Activated B cell treated with CpG ODN at 0.5 μM for 24 hours (primary cell): Measurements from ENCODE around the gene TTLL3. TPM values are rescaled to one million over a fixed set of nuclear protein-coding genes. Genes with fewer than 3 reads are reported as not detected.
"Not testable (repeated sequence)": the region's sequence is repeated elsewhere in the genome, so short reads cannot be mapped to it uniquely, and the experiment has no call there.

Source experiments
- ATAC-seq: fragments of 200-7000 bp; cut with Tn5 transposase; one replicate; pipeline ENCODE4 v1.10.0; 2021; ENCODE audit warnings: low read depth, mild to moderate bottlenecking, moderate library complexity
- CTCF ChIA-PET: fragments of 350-600 bp; sonication (Branson Sonifier 250); formaldehyde crosslinking; loops from one replicate; lab custom pipeline; 2021; ENCODE audit warnings: antibody characterized with exemption; lab: Charles Lee
- POLR2A ChIA-PET: fragments of 350-600 bp; sonication (Branson Sonifier 250); formaldehyde crosslinking; loops from one replicate; lab custom pipeline; 2021; ENCODE audit warnings: antibody characterized with exemption; lab: Charles Lee
- DNase-seq: peaks from one replicate; pipeline ENCODE4 v3.0.0; 2022
- H3K27ac Mint-ChIP-seq: one replicate; pipeline ENCODE4 v1.8.0; 2020; ENCODE audit warnings: mixed read lengths
- H3K27me3 Mint-ChIP-seq: one replicate; pipeline ENCODE4 v1.8.0; 2021; ENCODE audit warnings: mixed read lengths
- H3K36me3 Mint-ChIP-seq: one replicate; pipeline ENCODE4 v1.8.0; 2021; ENCODE audit warnings: low read depth, mixed read lengths
- H3K4me1 Mint-ChIP-seq: one replicate; pipeline ENCODE4 v1.8.0; 2021; ENCODE audit warnings: mixed read lengths
- H3K4me3 Mint-ChIP-seq: one replicate; pipeline ENCODE4 v1.8.0; 2020; ENCODE audit warnings: mild to moderate bottlenecking, mixed read lengths
- H3K9me3 Mint-ChIP-seq: one replicate; pipeline ENCODE4 v1.8.0; 2020; ENCODE audit warnings: mixed read lengths
- CTCF ChIP-seq: fragments of 200-600 bp; IDR thresholded peaks from one replicate; pipeline ENCODE4 v1.8.0; 2022; ENCODE audit warnings: antibody characterized with exemption, mild to moderate bottlenecking
- intact Hi-C: fragments of 100-400 bp; cut with micrococcal nuclease; formaldehyde crosslinking; loops from one replicate; pipeline ENCODE4 v1.15.1; 2024
- total RNA-seq: library from RNA; stranded (reverse); gene quantifications from 2 replicates; pipeline ENCODE4 v1.2.3, GENCODE V29; 2022

TTLL3 gene
- total RNA-seq, 1 donor from 2014 or later = 61.9 TPM

GRCh38 chr3:9846231-9846630 is 36.2 kb downstream of the TTLL3 start:
- Mint-ChIP-seq H3K27ac (no peak overlapping the region), H3K4me1 (peaks cover 20% of the 10 kb centered on the region), H3K36me3 (peaks cover 17% of the 10 kb centered on the region), H3K9me3 (no peaks in the 10 kb centered on the region), H3K27me3 (no peaks in the 10 kb centered on the region), H3K4me3 (no peak overlapping the region)
- intact Hi-C loops = no loop called here
- TF ChIP-seq CTCF = no peak
- CTCF ChIA-PET = interaction anchor here (0.6 kb wide), 1 partner anchor 231 kb away, joined by 3 read pairs; no protein-coding TSS in a partner anchor
- POLR2A ChIA-PET = interaction anchor here (0.7 kb wide), 1 partner anchor 1137 kb away, joined by 4 read pairs; no protein-coding TSS in a partner anchor
- ATAC-seq (no peak), DNase-seq (no peak)

- no peak for DNase-seq
- ChIA-PET POLR2A (no interaction called here), CTCF (interaction anchor here (0.6 kb wide), 1 partner anchor 230 kb away, joined by 3 read pairs; no protein-coding TSS in a partner anchor)
- intact Hi-C loops = no loop called here
- Mint-ChIP-seq H3K36me3 (peaks cover 10% of the 10 kb centered on the region), H3K4me3 (no peak overlapping the region), H3K27ac (no peak overlapping the region), H3K27me3 (peaks cover 4% of the 10 kb centered on the region), H3K9me3 (no peaks in the 10 kb centered on the region), H3K4me1 (peaks cover 16% of the 10 kb centered on the region)
- ATAC-seq = no peak
- TF ChIP-seq CTCF = no peak
Measured at GRCh38 chr3:9846931-9847488, 36.9 kb downstream of the TTLL3 start.

GRCh38 chr3:9847870-9848269 is 37.8 kb downstream of the TTLL3 start:
- intact Hi-C loops = loop anchor here (2.0 kb wide), 1 partner anchor 891 kb away; no protein-coding TSS in a partner anchor
- not testable (repeated sequence) for H3K36me3 Mint-ChIP-seq

GRCh38 chr3:9848860-9849259 is 38.8 kb downstream of the TTLL3 start:
- CTCF ChIA-PET = interaction anchor here (0.6 to 1.4 kb wide), 3 partner anchors 33 to 82 kb away, joined by 3 to 4 read pairs (median 3); no protein-coding TSS in a partner anchor
- H3K9me3 Mint-ChIP-seq, H3K4me1 Mint-ChIP-seq, DNase-seq, POLR2A ChIA-PET, ATAC-seq, H3K4me3 Mint-ChIP-seq, H3K27ac Mint-ChIP-seq, H3K36me3 Mint-ChIP-seq: not testable (repeated sequence)
- peaks cover 10% of the 10 kb centered on the region for H3K27me3 Mint-ChIP-seq
- intact Hi-C loops = loop anchor here (2.0 kb wide), 1 partner anchor 890 kb away; no protein-coding TSS in a partner anchor

More at GRCh38 chr3:9847870-9848269, 37.8 kb downstream of the TTLL3 start:
- ATAC-seq, H3K27ac Mint-ChIP-seq, DNase-seq, H3K27me3 Mint-ChIP-seq, H3K9me3 Mint-ChIP-seq, POLR2A ChIA-PET, H3K4me3 Mint-ChIP-seq: not testable (repeated sequence)
- peaks cover 10% of the 10 kb centered on the region for H3K4me1 Mint-ChIP-seq
- CTCF ChIA-PET = interaction anchor here (0.7 kb wide), 1 partner anchor 46 kb away, joined by 3 read pairs; no protein-coding TSS in a partner anchor

GRCh38 chr3:9851383-9851782 is 41.3 kb downstream of the TTLL3 start:
- DNase-seq, H3K9me3 Mint-ChIP-seq, POLR2A ChIA-PET, H3K36me3 Mint-ChIP-seq, CTCF ChIA-PET, ATAC-seq, H3K27ac Mint-ChIP-seq, H3K4me3 Mint-ChIP-seq, intact Hi-C loops, H3K4me1 Mint-ChIP-seq: not testable (repeated sequence)
- peaks cover 10% of the 10 kb centered on the region for H3K27me3 Mint-ChIP-seq

- H3K36me3 Mint-ChIP-seq, H3K27ac Mint-ChIP-seq, CTCF ChIA-PET, H3K4me3 Mint-ChIP-seq, DNase-seq, POLR2A ChIA-PET, intact Hi-C loops, H3K9me3 Mint-ChIP-seq, ATAC-seq, H3K4me1 Mint-ChIP-seq: not testable (repeated sequence)
- H3K27me3 Mint-ChIP-seq = peaks cover 10% of the 10 kb centered on the region
Measured at GRCh38 chr3:9851926-9852325, 41.9 kb downstream of the TTLL3 start.

GRCh38 chr3:9852528-9852927 is 42.5 kb downstream of the TTLL3 start:
- DNase-seq = no peak
- CTCF ChIA-PET = no interaction called here
- POLR2A ChIA-PET = no interaction called here
- Mint-ChIP-seq H3K27ac (no peak overlapping the region), H3K4me1 (no peaks in the 10 kb centered on the region), H3K9me3 (no peaks in the 10 kb centered on the region), H3K27me3 (peaks cover 10% of the 10 kb centered on the region), H3K36me3 (no peaks in the 10 kb centered on the region), H3K4me3 (no peak overlapping the region)
- ATAC-seq = no peak
- intact Hi-C loops = no loop called here
- TF ChIP-seq CTCF = no peak

- intact Hi-C loops, H3K9me3 Mint-ChIP-seq, ATAC-seq, CTCF ChIA-PET, POLR2A ChIA-PET, H3K27ac Mint-ChIP-seq, H3K4me1 Mint-ChIP-seq, H3K4me3 Mint-ChIP-seq, H3K36me3 Mint-ChIP-seq, DNase-seq: not testable (repeated sequence)
- peaks cover 10% of the 10 kb centered on the region for H3K27me3 Mint-ChIP-seq
Measured at GRCh38 chr3:9854291-9854940, 44.4 kb downstream of the TTLL3 start.
